Activated CD8-positive, alpha-beta T cell treated with anti-CD3 and anti-CD28 coated beads, Interleukin-2, amount 10 ng/mL, durations not matched to agents 7 days and 5 days (primary cell): ENCODE measurements around the gene SNX24. TPM values are rescaled to one million over a fixed set of nuclear protein-coding genes. Genes with fewer than 3 reads are reported as not detected.
"Not testable (repeated sequence)": the region's sequence is repeated elsewhere in the genome, so short reads cannot be mapped to it uniquely, and the experiment has no call there.

ENCODE experiments used
- ATAC-seq: fragments of 150-1000 bp; cut with Tn5 transposase; one replicate; pipeline ENCODE4 v1.10.0; 2021; ENCODE audit warnings: moderate library complexity
- CTCF ChIA-PET: fragments of 350-600 bp; sonication (Branson Sonifier 250); formaldehyde crosslinking; loops from one replicate; lab custom pipeline; 2021; ENCODE audit warnings: antibody characterized with exemption; lab: Charles Lee
- POLR2A ChIA-PET: fragments of 350-600 bp; sonication (Branson Sonifier 250); formaldehyde crosslinking; loops from one replicate; lab custom pipeline; 2021; ENCODE audit warnings: antibody characterized with exemption; lab: Charles Lee
- DNase-seq: peaks from one replicate; pipeline ENCODE4 v3.0.0-alpha.2; 2020
- H3K27ac Mint-ChIP-seq: one replicate; pipeline ENCODE4 v1.8.0; 2021; ENCODE audit warnings: mild to moderate bottlenecking, mixed read lengths
- H3K27me3 Mint-ChIP-seq: one replicate; pipeline ENCODE4 v1.8.0; 2021; ENCODE audit warnings: low read depth, mixed read lengths
- H3K36me3 Mint-ChIP-seq: one replicate; pipeline ENCODE4 v1.8.0; 2021; ENCODE audit warnings: low read depth, mixed read lengths
- H3K4me1 Mint-ChIP-seq: one replicate; pipeline ENCODE4 v1.8.0; 2021; ENCODE audit warnings: low read depth, mixed read lengths
- H3K4me3 Mint-ChIP-seq: one replicate; pipeline ENCODE4 v1.8.0; 2021; ENCODE audit warnings: mild to moderate bottlenecking, mixed read lengths
- H3K9me3 Mint-ChIP-seq: one replicate; pipeline ENCODE4 v1.8.0; 2022; ENCODE audit warnings: mixed read lengths; ENCODE audit not compliant: insufficient read depth
- total RNA-seq, 2 experiments: library from RNA; stranded (reverse); gene quantifications; one replicate each; pipeline ENCODE4 v1.2.3, GENCODE V29; 2021

The SNX24 gene
- total RNA-seq, 2 experiments from 2014 or later = 0.29 to 1.6 TPM

DNA sequence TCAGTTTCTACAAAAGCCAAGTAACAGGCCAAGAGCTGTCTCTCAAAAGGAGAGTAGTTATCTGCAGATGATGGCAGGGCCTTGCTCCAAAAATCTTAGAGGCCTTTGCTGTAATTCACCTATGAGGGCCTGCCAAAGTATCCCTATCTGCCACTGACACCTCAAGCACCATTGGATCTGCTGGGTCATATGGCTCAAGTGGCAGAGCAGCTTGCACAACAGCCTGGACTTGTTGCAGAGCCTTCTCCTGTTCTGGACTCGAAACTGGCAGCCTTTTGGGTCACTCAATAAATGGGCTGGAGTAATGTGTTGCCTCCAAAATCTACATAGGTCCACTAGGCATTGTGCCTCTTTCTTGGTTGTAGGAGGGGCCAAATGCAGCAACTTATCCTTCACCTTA lies 128.3 kb downstream of the SNX24 start:
- DNase-seq, H3K36me3 Mint-ChIP-seq, H3K27ac Mint-ChIP-seq, ATAC-seq, POLR2A ChIA-PET, H3K4me3 Mint-ChIP-seq, H3K9me3 Mint-ChIP-seq, H3K27me3 Mint-ChIP-seq, H3K4me1 Mint-ChIP-seq: not testable (repeated sequence)
- CTCF ChIA-PET = interaction anchor here (1.4 kb wide), 1 partner anchor 11 kb away, joined by 4 read pairs; no protein-coding TSS in a partner anchor

- H3K36me3 Mint-ChIP-seq, H3K9me3 Mint-ChIP-seq, DNase-seq, H3K4me1 Mint-ChIP-seq, H3K27me3 Mint-ChIP-seq, H3K27ac Mint-ChIP-seq, H3K4me3 Mint-ChIP-seq, POLR2A ChIA-PET, ATAC-seq: not testable (repeated sequence)
- CTCF ChIA-PET = interaction anchor here (1.4 kb wide), 1 partner anchor 10 kb away, joined by 4 read pairs; no protein-coding TSS in a partner anchor
Measured at GRCh38 chr5:122974251-122974650, 128.8 kb downstream of the SNX24 start.

GRCh38 chr5:122977319-122977718 lies 131.9 kb downstream of the SNX24 start:
- no peaks in the 10 kb centered on the region for H3K4me1 Mint-ChIP-seq
- no peak overlapping the region for H3K4me3 Mint-ChIP-seq
- POLR2A ChIA-PET = no interaction called here
- ATAC-seq (no peak), DNase-seq (no peak)
- H3K27ac Mint-ChIP-seq = no peak overlapping the region
- CTCF ChIA-PET = no interaction called here
- H3K36me3 Mint-ChIP-seq = no peaks in the 10 kb centered on the region
- no peaks in the 10 kb centered on the region for H3K27me3 Mint-ChIP-seq
- H3K9me3 Mint-ChIP-seq = no peaks in the 10 kb centered on the region

DNA sequence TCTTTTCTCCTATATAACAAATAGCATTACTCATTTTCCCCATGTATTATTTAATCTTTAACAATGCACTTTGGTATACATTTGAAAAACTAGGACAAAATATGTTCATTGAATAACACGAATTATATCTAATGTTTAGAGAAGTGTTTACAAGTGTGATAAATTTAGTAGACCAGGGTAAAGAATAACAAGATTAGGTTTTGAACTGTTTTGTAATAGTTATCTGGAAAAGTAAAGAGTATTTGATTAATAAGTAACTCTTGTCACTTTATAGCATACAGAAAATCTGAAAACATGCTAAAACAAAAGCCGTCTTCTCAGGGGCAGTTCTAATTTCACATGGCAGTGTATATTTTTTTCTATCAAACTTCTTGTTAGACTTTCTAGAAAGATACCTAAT lies 132.7 kb downstream of the SNX24 start:
- Mint-ChIP-seq H3K27ac (no peak overlapping the region), H3K27me3 (no peaks in the 10 kb centered on the region), H3K4me1 (no peaks in the 10 kb centered on the region), H3K4me3 (no peak overlapping the region), H3K36me3 (no peaks in the 10 kb centered on the region), H3K9me3 (no peaks in the 10 kb centered on the region)
- no peak for ATAC-seq
- ChIA-PET CTCF (no interaction called here), POLR2A (no interaction called here)
- DNase-seq = no peak

- CTCF ChIA-PET = no interaction called here
- DNase-seq (no peak), ATAC-seq (no peak)
- Mint-ChIP-seq H3K9me3 (no peaks in the 10 kb centered on the region), H3K4me1 (no peaks in the 10 kb centered on the region), H3K27me3 (no peaks in the 10 kb centered on the region), H3K4me3 (no peak overlapping the region), H3K27ac (no peak overlapping the region), H3K36me3 (no peaks in the 10 kb centered on the region)
- POLR2A ChIA-PET = no interaction called here
Measured at GRCh38 chr5:122978644-122979297, 133.4 kb downstream of the SNX24 start.

- Mint-ChIP-seq H3K4me3 (no peak overlapping the region), H3K27ac (no peak overlapping the region), H3K27me3 (peaks cover 4% of the 10 kb centered on the region), H3K9me3 (no peaks in the 10 kb centered on the region), H3K36me3 (no peaks in the 10 kb centered on the region), H3K4me1 (no peaks in the 10 kb centered on the region)
- no peak for DNase-seq
- POLR2A ChIA-PET = no interaction called here
- CTCF ChIA-PET = no interaction called here
- ATAC-seq = no peak
Measured at GRCh38 chr5:122981846-122982245, 136.4 kb downstream of the SNX24 start.

DNA sequence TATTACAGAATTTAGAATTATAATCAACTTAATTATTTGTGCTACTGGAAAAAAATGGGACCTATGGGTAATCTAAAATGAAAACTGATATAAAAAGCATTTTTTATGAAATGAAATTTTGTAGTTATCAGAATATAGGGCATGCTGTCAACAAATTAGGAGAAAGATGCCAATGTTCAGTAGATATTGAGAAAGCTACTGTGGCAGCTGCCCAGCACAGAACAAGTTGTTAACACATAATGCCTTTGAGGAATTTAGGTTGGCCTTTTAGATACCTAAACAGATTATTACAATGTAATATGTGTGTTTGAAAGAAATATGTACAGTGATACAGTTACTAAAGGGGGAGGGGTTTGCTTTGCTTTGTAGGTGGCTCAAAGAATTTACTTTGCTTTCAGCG lies 137.0 kb downstream of the SNX24 start:
- Mint-ChIP-seq H3K36me3 (no peaks in the 10 kb centered on the region), H3K4me1 (no peaks in the 10 kb centered on the region), H3K27me3 (peaks cover 4% of the 10 kb centered on the region), H3K9me3 (no peaks in the 10 kb centered on the region), H3K27ac (no peak overlapping the region), H3K4me3 (no peak overlapping the region)
- CTCF ChIA-PET = no interaction called here
- POLR2A ChIA-PET = no interaction called here
- DNase-seq = no peak
- ATAC-seq = no peak

DNA sequence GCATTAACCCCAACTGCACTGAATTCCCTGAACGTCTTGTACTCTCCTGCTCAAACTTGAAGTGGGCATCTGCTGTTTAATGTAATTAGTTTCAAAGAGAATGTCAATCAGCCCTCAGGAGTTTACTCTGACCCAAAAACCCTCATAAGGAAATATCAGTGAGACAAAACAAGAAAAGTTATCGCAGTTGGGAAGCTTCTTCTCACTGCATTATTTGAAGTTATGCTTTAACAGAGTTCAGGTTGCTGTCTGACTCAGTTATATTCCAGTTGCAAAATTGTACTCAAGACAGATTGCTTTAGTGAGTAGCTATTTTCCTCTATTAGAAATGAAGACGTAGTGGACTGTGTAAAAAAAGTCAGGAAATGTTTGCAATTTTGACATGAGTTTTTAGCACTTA lies 139.0 kb downstream of the SNX24 start:
- no peaks in the 10 kb centered on the region for H3K4me1 Mint-ChIP-seq
- H3K9me3 Mint-ChIP-seq = no peaks in the 10 kb centered on the region
- ATAC-seq = no peak
- no peak for DNase-seq
- no peak overlapping the region for H3K4me3 Mint-ChIP-seq
- ChIA-PET CTCF (interaction anchor here (1.0 kb wide), 1 partner anchor 10 kb away, joined by 4 read pairs; no protein-coding TSS in a partner anchor), POLR2A (no interaction called here)
- H3K36me3 Mint-ChIP-seq = no peaks in the 10 kb centered on the region
- peaks cover 4% of the 10 kb centered on the region for H3K27me3 Mint-ChIP-seq
- H3K27ac Mint-ChIP-seq = no peak overlapping the region

DNA sequence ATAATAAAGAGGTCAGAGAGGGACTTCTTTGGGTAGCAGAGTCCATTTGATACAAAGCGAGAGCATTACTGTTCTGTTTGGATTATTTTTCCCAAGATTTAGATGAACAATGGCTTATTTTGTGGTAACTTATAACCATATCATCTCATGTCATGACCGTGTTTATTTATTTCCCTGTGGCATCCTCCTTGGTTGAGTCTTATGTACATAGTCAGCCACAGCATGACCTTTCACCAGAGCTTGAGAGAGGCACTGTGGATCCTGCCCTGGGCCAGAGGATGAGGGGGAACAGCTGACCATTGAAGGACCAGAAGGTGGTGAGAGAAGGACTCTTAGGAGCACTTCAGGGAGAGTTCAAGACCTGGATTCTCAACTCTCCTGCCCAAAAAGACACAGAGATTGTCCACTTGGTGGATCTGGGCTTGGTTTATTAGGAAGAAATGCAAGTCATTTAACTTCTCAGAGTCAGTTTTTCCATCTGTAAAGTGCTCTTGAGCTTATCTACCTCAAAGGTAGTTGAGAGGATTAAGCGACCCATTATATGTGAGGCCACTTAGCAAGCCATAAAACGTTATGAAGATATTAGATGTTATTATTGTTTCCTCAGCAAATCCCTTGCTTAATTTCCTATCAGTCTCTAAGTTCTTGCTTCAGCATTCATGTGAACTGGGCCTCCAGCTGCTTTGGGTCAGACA lies 139.7 kb downstream of the SNX24 start:
- H3K4me1 Mint-ChIP-seq = no peaks in the 10 kb centered on the region
- H3K9me3 Mint-ChIP-seq = no peaks in the 10 kb centered on the region
- CTCF ChIA-PET = interaction anchor here (1.0 kb wide), 1 partner anchor 11 kb away, joined by 4 read pairs; no protein-coding TSS in a partner anchor
- peaks cover 7% of the 10 kb centered on the region for H3K27me3 Mint-ChIP-seq
- no peak for DNase-seq
- H3K4me3 Mint-ChIP-seq = no peak overlapping the region
- POLR2A ChIA-PET = no interaction called here
- ATAC-seq = no peak
- no peaks in the 10 kb centered on the region for H3K36me3 Mint-ChIP-seq
- no peak overlapping the region for H3K27ac Mint-ChIP-seq

DNA sequence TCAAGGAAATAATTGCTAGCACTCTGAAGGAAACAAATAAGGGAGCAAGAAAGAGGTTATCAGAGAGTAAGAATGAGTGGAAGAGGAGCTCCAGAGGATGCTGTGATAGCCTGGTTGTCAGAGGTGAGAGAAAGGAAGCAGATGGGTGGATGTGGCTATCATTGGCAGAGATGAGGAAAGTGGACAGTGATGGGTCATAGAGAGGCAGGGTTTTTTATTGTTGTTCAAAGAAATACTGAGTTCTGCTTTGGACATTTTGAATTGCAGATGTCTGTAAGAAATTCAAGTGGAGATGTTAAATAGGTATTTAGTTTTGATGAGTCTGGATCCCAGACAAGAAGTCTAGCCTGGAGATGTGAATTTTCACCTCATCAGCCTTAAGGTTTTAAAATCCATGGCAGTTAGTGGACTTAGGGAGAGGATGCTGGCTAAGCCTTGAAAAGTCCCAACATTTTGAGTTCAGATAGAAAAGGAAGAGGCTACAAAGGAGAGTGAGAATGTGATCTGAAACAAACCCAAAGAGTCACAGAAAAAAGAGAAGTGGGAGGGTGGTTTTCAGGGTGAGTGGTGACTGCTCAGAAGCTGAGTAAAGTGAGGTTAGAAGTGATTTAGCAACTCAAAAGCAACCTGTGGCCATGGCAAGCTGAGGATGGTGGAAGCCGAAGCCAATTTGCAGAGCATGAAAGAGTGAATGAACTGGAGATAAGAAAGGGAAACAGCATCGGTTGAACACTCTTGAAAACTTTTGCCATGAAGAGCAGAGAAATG lies 140.7 kb downstream of the SNX24 start:
- peaks cover 7% of the 10 kb centered on the region for H3K27me3 Mint-ChIP-seq
- H3K9me3 Mint-ChIP-seq = no peaks in the 10 kb centered on the region
- no peaks in the 10 kb centered on the region for H3K36me3 Mint-ChIP-seq
- no peaks in the 10 kb centered on the region for H3K4me1 Mint-ChIP-seq
- no peak for DNase-seq
- H3K4me3 Mint-ChIP-seq = no peak overlapping the region
- no peak overlapping the region for H3K27ac Mint-ChIP-seq
- ChIA-PET CTCF (no interaction called here), POLR2A (no interaction called here)
- no peak for ATAC-seq

GRCh38 chr5:122996091-122996490 lies 150.7 kb downstream of the SNX24 start:
- ATAC-seq (no peak), DNase-seq (no peak)
- Mint-ChIP-seq H3K9me3 (no peaks in the 10 kb centered on the region), H3K4me1 (no peaks in the 10 kb centered on the region), H3K27ac (no peak overlapping the region), H3K27me3 (peaks cover 10% of the 10 kb centered on the region), H3K4me3 (no peak overlapping the region), H3K36me3 (no peaks in the 10 kb centered on the region)
- ChIA-PET CTCF (no interaction called here), POLR2A (no interaction called here)

DNA sequence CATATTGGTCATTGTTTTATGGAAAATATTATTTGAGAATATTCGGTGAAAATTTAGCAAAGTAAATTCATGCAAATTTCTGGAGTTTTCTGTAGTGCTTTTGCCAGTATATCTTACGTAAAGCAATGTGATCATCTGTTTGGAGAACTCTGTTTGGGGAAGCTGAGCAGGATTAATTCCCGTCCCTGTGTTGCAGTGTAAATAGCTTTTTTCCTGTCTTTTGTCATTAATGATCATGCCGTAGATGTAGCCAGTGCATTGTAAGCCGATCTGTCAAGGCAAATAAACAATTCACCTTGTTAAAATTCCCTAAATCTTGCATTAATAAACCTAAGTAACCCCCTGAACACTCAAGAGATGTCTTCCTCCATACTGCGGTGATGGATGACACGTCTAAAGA lies 151.9 kb downstream of the SNX24 start:
- ChIA-PET CTCF (no interaction called here), POLR2A (no interaction called here)
- H3K27me3 Mint-ChIP-seq = peaks cover 10% of the 10 kb centered on the region
- DNase-seq (no peak), ATAC-seq (no peak)
- no peak overlapping the region for H3K4me3 Mint-ChIP-seq
- H3K27ac Mint-ChIP-seq = no peak overlapping the region
- no peaks in the 10 kb centered on the region for H3K9me3 Mint-ChIP-seq
- H3K36me3 Mint-ChIP-seq = no peaks in the 10 kb centered on the region
- no peaks in the 10 kb centered on the region for H3K4me1 Mint-ChIP-seq
